K562 (cell line): ENCODE measurements around the gene MEGF9. TPM values are rescaled to one million over a fixed set of nuclear protein-coding genes. Genes with fewer than 3 reads are reported as not detected.

ENCODE experiments used
- ATAC-seq: fragments of 200-7000 bp; cut with Tn5 transposase; 3 replicates; pipeline ENCODE4 v1.9.1; 2020; ENCODE audit warnings: moderate library complexity
- BruUV-seq: library from RNA; stranded (reverse); fragments of 400-500 nt; replicated peaks from 2 replicates; lab custom pipeline; 2021; lab: Mats Ljungman, UMichigan
- CTCF ChIA-PET: fragments of 300-600 bp; formaldehyde crosslinking; extraction: SDS; loops from one replicate; lab custom pipeline; 2021; ENCODE audit warnings: low intra/inter-chr PET ratio; lab: Yijun Ruan, JAX
- POLR2A ChIA-PET: fragments of 300-600, 350-650 bp; sonication (Branson Sonifier 250); formaldehyde crosslinking; extraction: SDS; loops from one replicate; lab custom pipeline; 2021; ENCODE audit warnings: antibody characterized with exemption, inconsistent platforms; lab: Yijun Ruan, JAX
- DNase-seq, 4 experiments: peaks; one replicate each; pipeline versions ENCODE4 v3.0.0 to v3.0.0-alpha.2; 2011 to 2018; ENCODE audit warnings: low spot score in 3 of 4, mixed read lengths in 3 of 4; ENCODE audit errors: extremely low read depth in 1 of 4
- FAIRE-seq: peaks from 2 replicates; lab custom pipeline; 2011; peaks lifted over from hg19 to GRCh38; lab: Jason Lieb, UNC
- H2AFZ ChIP-seq: 2 replicates; pipeline ENCODE4 v1.6.0; 2011; ENCODE audit warnings: low read depth, low read length, control low read depth, inconsistent platforms
- H3K27ac ChIP-seq: fragments of 200-600 bp; 3 replicates; pipeline ENCODE4 v1.8.0; 2011; ENCODE audit warnings: low read depth, mild to moderate bottlenecking, control low read depth, inconsistent platforms, low read length, moderate library complexity, mixed read lengths; ENCODE audit errors: extremely low read depth
- H3K27me3 ChIP-seq, 2 experiments: fragments of 300-600 bp in 1 of 2; 2 replicates in 1 of 2; 3 replicates in 1 of 2; pipeline versions ENCODE4 v1.6.0 to v1.8.0; 2011; ENCODE audit warnings: inconsistent platforms in 2 of 2, low read length in 2 of 2, mild to moderate bottlenecking in 1 of 2, mixed read lengths in 1 of 2, moderate library complexity in 1 of 2; ENCODE audit not compliant: control insufficient read depth in 2 of 2, insufficient read depth in 2 of 2
- H3K36me3 ChIP-seq: fragments of 300-600 bp; 3 replicates; pipeline ENCODE4 v1.8.0; 2011; ENCODE audit warnings: mild to moderate bottlenecking, low read length, inconsistent platforms; ENCODE audit not compliant: control insufficient read depth, insufficient read depth
- H3K4me1 ChIP-seq, 2 experiments: fragments of 200-600 bp in 1 of 2; replicated peaks in 1 of 2; 2 replicates in 1 of 2; 3 replicates in 1 of 2; pipeline versions ENCODE4 v1.5.1 to v1.8.0; 2011; ENCODE audit warnings: inconsistent platforms in 2 of 2, low read length in 2 of 2, mild to moderate bottlenecking in 1 of 2, mixed read lengths in 1 of 2, moderate library complexity in 1 of 2; ENCODE audit not compliant: control insufficient read depth in 2 of 2, insufficient read depth in 2 of 2
- H3K4me2 ChIP-seq: 2 replicates; pipeline ENCODE4 v1.6.1; 2011; ENCODE audit warnings: low read length, control low read depth, inconsistent platforms, mixed read lengths; ENCODE audit not compliant: insufficient read depth
- H3K4me3 ChIP-seq: fragments of 200-600 bp; sonication (generic), shearing (Covaris generic); 2 replicates; pipeline ENCODE4 v1.5.1; 2016; ENCODE audit warnings: control low read depth, inconsistent platforms
- H3K79me2 ChIP-seq: fragments of 200-600 bp; 3 replicates; pipeline ENCODE4 v1.8.0; 2011; ENCODE audit warnings: low read length, inconsistent platforms; ENCODE audit not compliant: control insufficient read depth, insufficient read depth
- H3K9ac ChIP-seq, 2 experiments: 2 replicates each; pipeline versions ENCODE4 v1.6.0 to v1.6.1; 2011; ENCODE audit warnings: low read depth in 2 of 2, low read length in 2 of 2, control low read depth in 1 of 2, inconsistent platforms in 1 of 2, mild to moderate bottlenecking in 1 of 2, mixed read lengths in 1 of 2; ENCODE audit not compliant: insufficient read depth in 1 of 2
- H3K9me1 ChIP-seq: one replicate; pipeline ENCODE4 v1.6.0; 2011; ENCODE audit warnings: inconsistent platforms, mild to moderate bottlenecking, low read length, moderate library complexity; ENCODE audit not compliant: control insufficient read depth, insufficient read depth
- H3K9me3 ChIP-seq: replicated peaks from 2 replicates; pipeline ENCODE4 v1.5.1; 2011; ENCODE audit warnings: low read depth, low read length, inconsistent platforms; ENCODE audit not compliant: control insufficient read depth, insufficient read depth
- H4K20me1 ChIP-seq: replicated peaks from 2 replicates; pipeline ENCODE4 v1.6.1; 2011; ENCODE audit warnings: low read length, inconsistent platforms, mixed read lengths; ENCODE audit not compliant: control insufficient read depth, insufficient read depth
- ARID1B ChIP-seq: fragments of 450-650 bp; IDR thresholded peaks from 2 replicates; pipeline ENCODE4 v1.6.1; 2016; ENCODE audit warnings: antibody characterized with exemption, mild to moderate bottlenecking, inconsistent platforms
- BCOR ChIP-seq: fragments of 450-650 bp; IDR thresholded peaks from 2 replicates; pipeline ENCODE4 v1.6.1; 2016
- DACH1 ChIP-seq: fragments of 450-650 bp; IDR thresholded peaks from 2 replicates; pipeline ENCODE4 v1.6.1; 2018; ENCODE audit not compliant: partially characterized antibody
- FOSL1 ChIP-seq: fragments of 200-800 bp; sonication (Bioruptor generic); conservative IDR thresholded peaks from 2 replicates; pipeline ENCODE4 v1.6.1; 2016; ENCODE audit warnings: missing genetic modification characterization, missing compliant biosample characterization
- HDAC1 ChIP-seq, 2 experiments: fragments of 450-650 bp; IDR thresholded peaks; 2 replicates each; pipeline ENCODE4 v1.6.1; 2016 to 2017; ENCODE audit warnings: inconsistent platforms in 1 of 2, mild to moderate bottlenecking in 1 of 2, moderate library complexity in 1 of 2
- NFE2L1 ChIP-seq: fragments of 450-650 bp; IDR thresholded peaks from 2 replicates; pipeline ENCODE4 v1.6.1; 2016; ENCODE audit warnings: missing genetic modification characterization, low read depth, mild to moderate bottlenecking, missing compliant biosample characterization, moderate library complexity, borderline replicate concordance
- NKRF ChIP-seq: fragments of 450-650 bp; IDR thresholded peaks from 2 replicates; pipeline ENCODE4 v1.6.1; 2016; ENCODE audit warnings: borderline replicate concordance
- NR1H2 ChIP-seq: sonication (generic); formaldehyde crosslinking; IDR thresholded peaks from 2 replicates; pipeline ENCODE4 v1.4.0; 2020; ENCODE audit warnings: mild to moderate bottlenecking, missing genetic modification reagents
- PKNOX1 ChIP-seq: fragments of 450-650 bp; IDR thresholded peaks from 2 replicates; pipeline ENCODE4 v1.6.1; 2016
- POLR2AphosphoS2 ChIP-seq: IDR thresholded peaks from 2 replicates; pipeline ENCODE4 v1.6.1; 2012; ENCODE audit warnings: low read length, improper control_type of control experiment
- SMARCA5 ChIP-seq: fragments of 450-650 bp; IDR thresholded peaks from 2 replicates; pipeline ENCODE4 v1.6.1; 2016
- SMARCC2 ChIP-seq: fragments of 450-650 bp; IDR thresholded peaks from 2 replicates; pipeline ENCODE4 v1.6.1; 2017; ENCODE audit warnings: antibody characterized with exemption, moderate library complexity, mild to moderate bottlenecking, low read depth
- TAF9B ChIP-seq: fragments of 450-650 bp; IDR thresholded peaks from 2 replicates; pipeline ENCODE4 v1.6.1; 2018; ENCODE audit warnings: mild to moderate bottlenecking; ENCODE audit not compliant: partially characterized antibody
- TARDBP ChIP-seq: fragments of 450-650 bp; IDR thresholded peaks from 2 replicates; pipeline ENCODE4 v1.6.1; 2016
- ZNF121 ChIP-seq: sonication (generic); formaldehyde crosslinking; conservative IDR thresholded peaks from 2 replicates; pipeline ENCODE4 v1.8.0; 2022; ENCODE audit warnings: missing genetic modification reagents
- ZNF253 ChIP-seq: fragments of 250-450 bp; sonication (Bioruptor Pico); conservative IDR thresholded peaks from 2 replicates; pipeline ENCODE4 v1.6.1; 2021; ENCODE audit warnings: mild to moderate bottlenecking
- ZNF263 ChIP-seq: sonication (generic); formaldehyde crosslinking; IDR thresholded peaks from 2 replicates; pipeline ENCODE4 v1.8.0; 2022; ENCODE audit warnings: mild to moderate bottlenecking, missing genetic modification reagents, borderline replicate concordance
- ZNF41 ChIP-seq: fragments of 250-450 bp; sonication (Bioruptor Pico); conservative IDR thresholded peaks from 2 replicates; pipeline ENCODE4 v1.4.0; 2020; ENCODE audit warnings: mild to moderate bottlenecking
- whole genome bisulfite sequencing: fragments of 100-300 bp; shearing (Covaris generic); methylation state at CpG from one replicate; pipeline ENCODE4 v1.1.6; 2016; ENCODE audit warnings: low coverage, mixed read lengths; ENCODE audit not compliant: insufficient coverage; ENCODE audit errors: missing lambda C conversion rate; 5-methylcytosine and 5-hydroxymethylcytosine counted together
- in situ Hi-C: fragments of 300-500 bp; cut with MboI; formaldehyde crosslinking; loops from 4 replicates; pipeline ENCODE4 v1.15.0; 2018; ENCODE audit warnings: inconsistent platforms, mixed read lengths
- intact Hi-C: fragments of 100-400 bp; cut with micrococcal nuclease; formaldehyde crosslinking; loops from 2 replicates; pipeline ENCODE4 v1.14.2; 2022
- polyA plus RNA-seq, 8 experiments: library from polyadenylated mRNA; depleted of rRNA in 4 of 8; stranded (reverse) in 5 of 8; unstranded in 3 of 8; fragments of >200 nt; fragmentation: Nextera tagmentation in 2 of 8; fragmentation: Illumina TruSeq in 1 of 8; extraction: Ambion mirVana in 2 of 8; extraction: Trizol in 1 of 8; gene quantifications; 2 replicates each; pipeline versions ENCODE4 v1.2.1 to v1.2.3, GENCODE V29; 2011 to 2014; ENCODE audit warnings: inconsistent platforms in 1 of 8, missing spikeins in 1 of 8
- total RNA-seq, 7 experiments: library from RNA; depleted of rRNA in 6 of 7; stranded (reverse); fragments of >200 nt in 6 of 7; fragmentation: Illumina TruSeq in 2 of 7; extraction: Trizol in 2 of 7; gene quantifications; 2 replicates each; pipeline versions ENCODE4 v1.2.1 to v1.2.3, GENCODE V29; 2011 to 2021; ENCODE audit warnings: low replicate concordance in 1 of 7
- TF ChIP-seq, protein P1 (sequence below): sonication (generic); formaldehyde crosslinking; IDR thresholded peaks from 2 replicates; pipeline ENCODE4 v1.8.0; 2022; ENCODE audit warnings: missing genetic modification reagents, mild to moderate bottlenecking, moderate library complexity, borderline replicate concordance

MEGF9 gene
- total and polyA plus RNA-seq, 9 of the 15 experiments (the other 6 are each of a cell fraction or from before 2014, with no cell fraction given): 2.1 to 6.2 (median 3.8) TPM

GRCh38 chr9:120711841-120712538 is 2.3 kb downstream of the MEGF9 start:
- Histone ChIP-seq H3K27me3 (no peaks in the 10 kb centered on the region), H4K20me1 (no peaks in the 10 kb centered on the region; the same call in 1 of the 2 replicates), H3K4me3 (peak overlapping the region; percentile 75; the same call in 1 of the 2 replicates), H3K36me3 (no peaks in the 10 kb centered on the region), H3K9me3 (no peaks in the 10 kb centered on the region), H3K4me2 (peak overlapping the region; percentile 73), H2AFZ (peak overlapping the region; percentile 28), H3K9ac (peak overlapping the region in 1 of 2 experiments; percentile 68; a peak in 1 of 4 replicates), H3K79me2 (peaks cover 34% of the 10 kb centered on the region; the same call in 2 of the 3 replicates), H3K9me1 (no peaks in the 10 kb centered on the region), H3K4me1 (peaks cover 19 to 29% of the 10 kb centered on the region in 2 experiments; a peak in 4 of 5 replicates), H3K27ac (peak overlapping the region; percentile 29; the same call in 2 of the 3 replicates)
- in situ Hi-C loops: no loop called here
- DNase-seq (peak in 1 of 4 experiments; percentile 45), ATAC-seq (0 out of 3 replicates have a peak, but pooled peaks have one; percentile 3), FAIRE-seq (peak; percentile 56)
- no TSS peak for BruUV-seq
- ChIA-PET CTCF (no interaction called here), POLR2A (interaction anchor here (0.6 to 1.4 kb wide), 4 partner anchors 12 to 95 kb away, joined by 3 to 4 read pairs (median 4); partner anchors contain the start of gene FBXW2)
- intact Hi-C loops: loop anchor here (2.0 kb wide), 1 partner anchor 91 kb away; no protein-coding TSS in a partner anchor
- WGBS: 20% methylated on average over 5 of the region's 5 CpGs
- peak; percentile 23; the same call in 1 of the 2 replicates for TF ChIP-seq ARID1B
- 0 out of 2 replicates have a peak, but pooled peaks have one; percentile 52 for TF ChIP-seq SMARCA5
- TF ChIP-seq NKRF: no peak
- no peak for TF ChIP-seq ZNF253
- TF ChIP-seq POLR2AphosphoS2: no peak
- 0 out of 4 replicates have a peak, but pooled peaks of 1 of the 2 experiments have one; percentile 50 for TF ChIP-seq HDAC1 (IDR thresholded peaks at IDR 0.05)
- TF ChIP-seq, protein P1, sequence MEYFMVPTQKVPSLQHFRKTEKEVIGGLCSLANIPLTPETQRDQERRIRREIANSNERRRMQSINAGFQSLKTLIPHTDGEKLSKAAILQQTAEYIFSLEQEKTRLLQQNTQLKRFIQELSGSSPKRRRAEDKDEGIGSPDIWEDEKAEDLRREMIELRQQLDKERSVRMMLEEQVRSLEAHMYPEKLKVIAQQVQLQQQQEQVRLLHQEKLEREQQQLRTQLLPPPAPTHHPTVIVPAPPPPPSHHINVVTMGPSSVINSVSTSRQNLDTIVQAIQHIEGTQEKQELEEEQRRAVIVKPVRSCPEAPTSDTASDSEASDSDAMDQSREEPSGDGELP (CRISPR knock-in tag): peak; percentile 25; the same call in 1 of the 2 replicates
- 0 out of 2 replicates have a peak, but pooled peaks have one; percentile 6 for TF ChIP-seq PKNOX1
- peak; percentile 82 for TF ChIP-seq BCOR
- TF ChIP-seq TAF9B: no peak
- TF ChIP-seq ZNF263 (CRISPR knock-in tag): no peak
- 0 out of 2 replicates have a peak, but pooled peaks have one; percentile 18 for TF ChIP-seq FOSL1 (tag)
- no peak for TF ChIP-seq NFE2L1
- TF ChIP-seq ZNF121 (CRISPR knock-in tag): peak; percentile 94
- TF ChIP-seq SMARCC2: no peak
- no peak for TF ChIP-seq ZNF41 (CRISPR knock-in tag)
- peak; percentile 25 for TF ChIP-seq DACH1
- TF ChIP-seq TARDBP: no peak
- TF ChIP-seq NR1H2 (CRISPR knock-in tag): no peak
